ENCODE measurements around the gene EMSY.

- no peak for TF ChIP-seq POLR2A (IDR thresholded peaks at IDR 0.05; ENCODE audit: low read length)
- no peak for TF ChIP-seq GATA1 (IDR thresholded peaks at IDR 0.05; ENCODE audit: low read depth, low read length)
These were observed 116.4 kb downstream of the EMSY start for GRCh38 chr11:76561245-76561644.

Data from erythroblast (primary cell).